ENCODE data around the gene NEK9. TPM values are rescaled to one million over a fixed set of nuclear protein-coding genes. Genes with fewer than 3 reads are reported as not detected.

The NEK9 gene
- polyA plus RNA-seq, 1 donor from 2014 or later, result 9.4 TPM

GRCh38 chr14:75120541-75121291 is 6.1 kb downstream of the NEK9 start:
- Histone ChIP-seq H3K4me3 (ENCODE audit: low read length) (no peak overlapping the region), H3K9ac (ENCODE audit: low read length) (no peak overlapping the region), H3K27ac (ENCODE audit: low read length) (no peak overlapping the region), H4K20me1 (ENCODE audit: insufficient read depth) (no peaks in the 10 kb centered on the region), H3K27me3 (ENCODE audit: insufficient read depth, low read depth, low read length) (no peaks in the 10 kb centered on the region), H3F3A (ENCODE audit: insufficient read depth, low read length, poor library complexity, severe bottlenecking) (no peaks in the 10 kb centered on the region), H3K36me3 (ENCODE audit: insufficient read depth, low read length) (no peaks in the 10 kb centered on the region), H2AFZ (ENCODE audit: low read depth, low read length) (no peak overlapping the region), H3K4me2 (ENCODE audit: low read length) (no peak overlapping the region), H3K79me2 (replicated peaks; ENCODE audit: insufficient read depth, low read length) (no peaks in the 10 kb centered on the region), H3K9me2 (ENCODE audit: insufficient read depth, low read length) (no peaks in the 10 kb centered on the region), H3K9me3 (ENCODE audit: low read length) (no peaks in the 10 kb centered on the region)
- TF ChIP-seq SMC3 (conservative IDR thresholded peaks at IDR 0.05; ENCODE audit: poor library complexity) (no peak), REST (IDR thresholded peaks at IDR 0.05; ENCODE audit: borderline replicate concordance) (no peak), CTCF (IDR thresholded peaks at IDR 0.05; ENCODE audit: poor library complexity, severe bottlenecking) (no peak), TAF1 (IDR thresholded peaks at IDR 0.05; ENCODE audit: low read depth) (no peak), EP300 (conservative IDR thresholded peaks at IDR 0.05; ENCODE audit: poor library complexity, severe bottlenecking) (no peak), RAD21 (conservative IDR thresholded peaks at IDR 0.05) (no peak), POLR2AphosphoS5 (IDR thresholded peaks at IDR 0.05) (no peak), MXI1 (conservative IDR thresholded peaks at IDR 0.05; ENCODE audit: poor library complexity, severe bottlenecking) (no peak), EZH2 (IDR thresholded peaks at IDR 0.05; ENCODE audit: borderline replicate concordance, insufficient read depth, low read length, poor library complexity, severe bottlenecking) (no peak)

GRCh38 chr14:75119056-75119455 is 7.8 kb downstream of the NEK9 start:
- Histone ChIP-seq H3K9ac (ENCODE audit: low read length) (no peak overlapping the region), H4K20me1 (ENCODE audit: insufficient read depth) (no peaks in the 10 kb centered on the region), H3K9me3 (ENCODE audit: low read length) (no peaks in the 10 kb centered on the region), H3K27me3 (ENCODE audit: insufficient read depth, low read depth, low read length) (no peaks in the 10 kb centered on the region), H3F3A (ENCODE audit: insufficient read depth, low read length, poor library complexity, severe bottlenecking) (no peaks in the 10 kb centered on the region), H3K9me2 (ENCODE audit: insufficient read depth, low read length) (no peaks in the 10 kb centered on the region), H3K36me3 (ENCODE audit: insufficient read depth, low read length) (no peaks in the 10 kb centered on the region), H3K27ac (ENCODE audit: low read length) (no peak overlapping the region), H3K4me2 (ENCODE audit: low read length) (no peak overlapping the region), H2AFZ (ENCODE audit: low read depth, low read length) (no peak overlapping the region), H3K79me2 (replicated peaks; ENCODE audit: insufficient read depth, low read length) (no peaks in the 10 kb centered on the region), H3K4me3 (ENCODE audit: low read length) (no peak overlapping the region)
- TF ChIP-seq REST (IDR thresholded peaks at IDR 0.05; ENCODE audit: borderline replicate concordance) (no peak), TAF1 (IDR thresholded peaks at IDR 0.05; ENCODE audit: low read depth) (no peak), POLR2AphosphoS5 (IDR thresholded peaks at IDR 0.05) (no peak), EP300 (conservative IDR thresholded peaks at IDR 0.05; ENCODE audit: poor library complexity, severe bottlenecking) (no peak), RAD21 (conservative IDR thresholded peaks at IDR 0.05) (no peak), MXI1 (conservative IDR thresholded peaks at IDR 0.05; ENCODE audit: poor library complexity, severe bottlenecking) (no peak), CTCF (IDR thresholded peaks at IDR 0.05; ENCODE audit: poor library complexity, severe bottlenecking) (no peak), EZH2 (IDR thresholded peaks at IDR 0.05; ENCODE audit: borderline replicate concordance, insufficient read depth, low read length, poor library complexity, severe bottlenecking) (no peak), SMC3 (conservative IDR thresholded peaks at IDR 0.05; ENCODE audit: poor library complexity) (no peak)

All from neural cell (in vitro differentiated cells).